SK-N-SH treated with all-trans-retinoic acid at 6 μM for 48 hours (cell line): Measurements from ENCODE around the gene TMED8.

ENCODE experiments used
- ATAC-seq: fragments of 200-7000 bp; cut with Tn5 transposase; 3 replicates; pipeline ENCODE4 v1.9.1; 2020; ENCODE audit warnings: mild to moderate bottlenecking, moderate library complexity
- ARNTL ChIP-seq: fragments of 450-650 bp; formaldehyde crosslinking; IDR thresholded peaks from 2 replicates; pipeline ENCODE4 v1.5.0; 2020; ENCODE audit warnings: low read depth, mild to moderate bottlenecking, moderate library complexity, borderline replicate concordance
- BACH2 ChIP-seq: fragments of 250-450 bp; sonication (Bioruptor Pico); IDR thresholded peaks from 2 replicates; pipeline ENCODE4 v1.9.0; 2021; ENCODE audit warnings: mild to moderate bottlenecking, borderline replicate concordance
- CSDC2 ChIP-seq: fragments of 250-450 bp; sonication (Bioruptor Pico); IDR thresholded peaks from 2 replicates; pipeline ENCODE4 v1.5.0; 2020; ENCODE audit warnings: mild to moderate bottlenecking, moderate library complexity
- ESRRG ChIP-seq: fragments of 250-450 bp; sonication (Bioruptor Pico); IDR thresholded peaks from 2 replicates; pipeline ENCODE4 v1.6.1; 2021; ENCODE audit warnings: mild to moderate bottlenecking
- GLIS3 ChIP-seq: fragments of 250-450 bp; sonication (Bioruptor Pico); IDR thresholded peaks from 2 replicates; pipeline ENCODE4 v1.5.0; 2020; ENCODE audit warnings: mild to moderate bottlenecking, moderate library complexity
- ISL1 ChIP-seq: fragments of 250-450 bp; sonication (Bioruptor Pico); IDR thresholded peaks from 2 replicates; pipeline ENCODE4 v2.1.2; 2022; ENCODE audit warnings: mild to moderate bottlenecking, moderate library complexity
- OSR1 ChIP-seq: fragments of 250-450 bp; sonication (Bioruptor Pico); IDR thresholded peaks from 2 replicates; pipeline ENCODE4 v1.8.0; 2022; ENCODE audit warnings: moderate library complexity, mild to moderate bottlenecking, inconsistent platforms
- PPARA ChIP-seq: fragments of 250-450 bp; sonication (Bioruptor Pico); IDR thresholded peaks from 2 replicates; pipeline ENCODE4 v1.5.0; 2020; ENCODE audit warnings: mild to moderate bottlenecking, borderline replicate concordance
- RARB ChIP-seq: fragments of 250-450 bp; sonication (Bioruptor Pico); IDR thresholded peaks from 2 replicates; pipeline ENCODE4 v1.8.0; 2021; ENCODE audit warnings: mild to moderate bottlenecking, moderate library complexity
- SNAI2 ChIP-seq: fragments of 250-450 bp; sonication (Bioruptor Pico); IDR thresholded peaks from 2 replicates; pipeline ENCODE4 v1.5.0; 2020; ENCODE audit warnings: mild to moderate bottlenecking, moderate library complexity
- TCF4 ChIP-seq: fragments of 250-450 bp; sonication (Bioruptor Pico); IDR thresholded peaks from 2 replicates; pipeline ENCODE4 v1.8.0; 2021; ENCODE audit warnings: mild to moderate bottlenecking, moderate library complexity, borderline replicate concordance
- TOX ChIP-seq: fragments of 250-450 bp; sonication (Bioruptor Pico); IDR thresholded peaks from 2 replicates; pipeline ENCODE4 v1.8.0; 2021; ENCODE audit warnings: mild to moderate bottlenecking, moderate library complexity, borderline replicate concordance
- ZC3H10 ChIP-seq: fragments of 250-450 bp; sonication (Bioruptor Pico); IDR thresholded peaks from 2 replicates; pipeline ENCODE4 v1.5.1; 2021; ENCODE audit warnings: mild to moderate bottlenecking, moderate library complexity
- ZFP30 ChIP-seq: fragments of 450-650 bp; formaldehyde crosslinking; IDR thresholded peaks from 2 replicates; pipeline ENCODE4 v1.5.0; 2022; ENCODE audit warnings: mild to moderate bottlenecking, moderate library complexity
- ZNF565 ChIP-seq: fragments of 450-650 bp; formaldehyde crosslinking; conservative IDR thresholded peaks from 2 replicates; pipeline ENCODE4 v1.5.0; 2020; ENCODE audit warnings: low read depth, mild to moderate bottlenecking, moderate library complexity
- ZNF70 ChIP-seq: fragments of 450-650 bp; formaldehyde crosslinking; IDR thresholded peaks from 2 replicates; pipeline ENCODE4 v1.5.0; 2020; ENCODE audit warnings: mild to moderate bottlenecking, moderate library complexity
- ZNF8 ChIP-seq: fragments of 450-650 bp; formaldehyde crosslinking; IDR thresholded peaks from 2 replicates; pipeline ENCODE4 v1.5.0; 2020; ENCODE audit warnings: mild to moderate bottlenecking, moderate library complexity
- TF ChIP-seq, protein P1 (sequence below): fragments of 250-450 bp; sonication (Bioruptor Pico); IDR thresholded peaks from 2 replicates; pipeline ENCODE4 v1.5.1; 2020; ENCODE audit warnings: low read depth, mild to moderate bottlenecking, moderate library complexity
- TF ChIP-seq, protein P2 (sequence below): fragments of 250-450 bp; sonication (Bioruptor Pico); IDR thresholded peaks from 2 replicates; pipeline ENCODE4 v1.8.0; 2020; ENCODE audit warnings: mild to moderate bottlenecking, moderate library complexity, borderline replicate concordance
- TF ChIP-seq, protein P3 (sequence below): fragments of 250-450 bp; sonication (Bioruptor Pico); IDR thresholded peaks from 2 replicates; pipeline ENCODE4 v1.5.1; 2021; ENCODE audit warnings: mild to moderate bottlenecking, moderate library complexity
- TF ChIP-seq, protein P4 (sequence below): fragments of 250-450 bp; sonication (Bioruptor Pico); IDR thresholded peaks from 2 replicates; pipeline ENCODE4 v1.5.0; 2020; ENCODE audit warnings: mild to moderate bottlenecking, moderate library complexity
- TF ChIP-seq, protein P5 (sequence below): fragments of 250-450 bp; sonication (Bioruptor Pico); IDR thresholded peaks from 2 replicates; pipeline ENCODE4 v1.8.0; 2021; ENCODE audit warnings: low read depth, mild to moderate bottlenecking, moderate library complexity, borderline replicate concordance

TMED8 gene

DNA sequence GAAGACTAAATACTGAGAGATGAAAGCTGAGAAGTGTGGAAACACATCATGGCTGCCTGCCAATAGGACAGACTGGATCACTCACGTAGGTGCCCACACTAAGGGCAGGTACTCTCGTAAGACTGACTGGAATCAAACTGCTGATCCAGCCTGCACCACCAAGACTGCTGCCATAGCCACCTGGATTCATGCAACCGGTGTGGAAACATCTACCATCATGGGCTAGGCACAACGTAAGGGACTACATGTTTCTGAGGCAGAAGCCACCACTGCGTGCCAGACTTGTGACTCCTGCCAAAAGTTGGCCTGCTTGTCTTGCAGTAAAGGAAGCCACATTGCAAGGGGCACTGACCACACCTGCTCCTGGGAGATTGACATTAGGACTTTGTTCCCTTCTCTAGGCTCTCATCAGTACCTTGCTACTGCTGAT is 60.0 kb downstream of the TMED8 start:
- no peak for TF ChIP-seq ZFP30 (CRISPR knock-in tag)
- no peak for TF ChIP-seq ESRRG (CRISPR knock-in tag)
- no peak for TF ChIP-seq ARNTL (CRISPR knock-in tag)
- no peak for TF ChIP-seq PPARA
- TF ChIP-seq BACH2 (CRISPR knock-in tag): no peak
- TF ChIP-seq GLIS3: no peak
- TF ChIP-seq SNAI2 (CRISPR knock-in tag): no peak
- TF ChIP-seq, protein P1, sequence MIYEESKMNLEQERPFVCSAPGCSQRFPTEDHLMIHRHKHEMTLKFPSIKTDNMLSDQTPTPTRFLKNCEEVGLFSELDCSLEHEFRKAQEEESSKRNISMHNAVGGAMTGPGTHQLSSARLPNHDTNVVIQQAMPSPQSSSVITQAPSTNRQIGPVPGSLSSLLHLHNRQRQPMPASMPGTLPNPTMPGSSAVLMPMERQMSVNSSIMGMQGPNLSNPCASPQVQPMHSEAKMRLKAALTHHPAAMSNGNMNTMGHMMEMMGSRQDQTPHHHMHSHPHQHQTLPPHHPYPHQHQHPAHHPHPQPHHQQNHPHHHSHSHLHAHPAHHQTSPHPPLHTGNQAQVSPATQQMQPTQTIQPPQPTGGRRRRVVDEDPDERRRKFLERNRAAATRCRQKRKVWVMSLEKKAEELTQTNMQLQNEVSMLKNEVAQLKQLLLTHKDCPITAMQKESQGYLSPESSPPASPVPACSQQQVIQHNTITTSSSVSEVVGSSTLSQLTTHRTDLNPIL (CRISPR knock-in tag): no peak
- TF ChIP-seq ZNF8 (CRISPR knock-in tag): no peak
- TF ChIP-seq, protein P2, sequence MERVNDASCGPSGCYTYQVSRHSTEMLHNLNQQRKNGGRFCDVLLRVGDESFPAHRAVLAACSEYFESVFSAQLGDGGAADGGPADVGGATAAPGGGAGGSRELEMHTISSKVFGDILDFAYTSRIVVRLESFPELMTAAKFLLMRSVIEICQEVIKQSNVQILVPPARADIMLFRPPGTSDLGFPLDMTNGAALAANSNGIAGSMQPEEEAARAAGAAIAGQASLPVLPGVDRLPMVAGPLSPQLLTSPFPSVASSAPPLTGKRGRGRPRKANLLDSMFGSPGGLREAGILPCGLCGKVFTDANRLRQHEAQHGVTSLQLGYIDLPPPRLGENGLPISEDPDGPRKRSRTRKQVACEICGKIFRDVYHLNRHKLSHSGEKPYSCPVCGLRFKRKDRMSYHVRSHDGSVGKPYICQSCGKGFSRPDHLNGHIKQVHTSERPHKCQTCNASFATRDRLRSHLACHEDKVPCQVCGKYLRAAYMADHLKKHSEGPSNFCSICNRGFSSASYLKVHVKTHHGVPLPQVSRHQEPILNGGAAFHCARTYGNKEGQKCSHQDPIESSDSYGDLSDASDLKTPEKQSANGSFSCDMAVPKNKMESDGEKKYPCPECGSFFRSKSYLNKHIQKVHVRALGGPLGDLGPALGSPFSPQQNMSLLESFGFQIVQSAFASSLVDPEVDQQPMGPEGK (CRISPR knock-in tag): no peak
- no peak for TF ChIP-seq TOX (CRISPR knock-in tag)
- TF ChIP-seq OSR1 (CRISPR knock-in tag): no peak
- TF ChIP-seq, protein P3, sequence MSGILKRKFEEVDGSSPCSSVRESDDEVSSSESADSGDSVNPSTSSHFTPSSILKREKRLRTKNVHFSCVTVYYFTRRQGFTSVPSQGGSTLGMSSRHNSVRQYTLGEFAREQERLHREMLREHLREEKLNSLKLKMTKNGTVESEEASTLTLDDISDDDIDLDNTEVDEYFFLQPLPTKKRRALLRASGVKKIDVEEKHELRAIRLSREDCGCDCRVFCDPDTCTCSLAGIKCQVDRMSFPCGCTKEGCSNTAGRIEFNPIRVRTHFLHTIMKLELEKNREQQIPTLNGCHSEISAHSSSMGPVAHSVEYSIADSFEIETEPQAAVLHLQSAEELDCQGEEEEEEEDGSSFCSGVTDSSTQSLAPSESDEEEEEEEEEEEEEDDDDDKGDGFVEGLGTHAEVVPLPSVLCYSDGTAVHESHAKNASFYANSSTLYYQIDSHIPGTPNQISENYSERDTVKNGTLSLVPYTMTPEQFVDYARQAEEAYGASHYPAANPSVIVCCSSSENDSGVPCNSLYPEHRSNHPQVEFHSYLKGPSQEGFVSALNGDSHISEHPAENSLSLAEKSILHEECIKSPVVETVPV (CRISPR knock-in tag): no peak
- no peak for TF ChIP-seq RARB (CRISPR knock-in tag)
- TF ChIP-seq ZNF565 (CRISPR knock-in tag): no peak
- TF ChIP-seq TCF4 (CRISPR knock-in tag): no peak
- TF ChIP-seq ZNF70 (CRISPR knock-in tag): no peak
- no peak for TF ChIP-seq ZC3H10 (CRISPR knock-in tag)
- no peak for ATAC-seq

DNA sequence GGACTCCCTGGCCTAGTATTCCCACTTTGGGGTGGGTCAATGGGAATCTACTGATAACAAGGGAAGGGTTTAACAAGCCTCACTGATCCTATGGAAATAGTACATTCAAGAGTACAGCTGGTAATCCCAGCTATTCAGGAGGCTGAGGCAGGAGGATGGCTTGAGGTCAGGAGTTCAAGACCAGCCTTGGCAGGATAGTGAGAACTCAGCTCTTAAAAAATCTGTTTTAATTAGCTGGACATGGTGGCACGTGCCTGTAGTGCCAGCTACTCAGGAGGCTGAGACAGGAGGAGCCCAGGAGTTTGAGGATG is 60.7 kb downstream of the TMED8 start:
- TF ChIP-seq CSDC2 (CRISPR knock-in tag) (no peak), ISL1 (CRISPR knock-in tag) (no peak), RARB (CRISPR knock-in tag) (no peak), BACH2 (CRISPR knock-in tag) (no peak), OSR1 (CRISPR knock-in tag) (no peak), ZNF565 (CRISPR knock-in tag) (no peak), TOX (CRISPR knock-in tag) (no peak), SNAI2 (CRISPR knock-in tag) (no peak), GLIS3 (no peak), TCF4 (CRISPR knock-in tag) (no peak), ZNF8 (CRISPR knock-in tag) (no peak)
- TF ChIP-seq, protein P2 (CRISPR knock-in tag): no peak
- TF ChIP-seq, protein P1 (CRISPR knock-in tag): no peak
- TF ChIP-seq, protein P3 (CRISPR knock-in tag): no peak
- TF ChIP-seq, protein P4, sequence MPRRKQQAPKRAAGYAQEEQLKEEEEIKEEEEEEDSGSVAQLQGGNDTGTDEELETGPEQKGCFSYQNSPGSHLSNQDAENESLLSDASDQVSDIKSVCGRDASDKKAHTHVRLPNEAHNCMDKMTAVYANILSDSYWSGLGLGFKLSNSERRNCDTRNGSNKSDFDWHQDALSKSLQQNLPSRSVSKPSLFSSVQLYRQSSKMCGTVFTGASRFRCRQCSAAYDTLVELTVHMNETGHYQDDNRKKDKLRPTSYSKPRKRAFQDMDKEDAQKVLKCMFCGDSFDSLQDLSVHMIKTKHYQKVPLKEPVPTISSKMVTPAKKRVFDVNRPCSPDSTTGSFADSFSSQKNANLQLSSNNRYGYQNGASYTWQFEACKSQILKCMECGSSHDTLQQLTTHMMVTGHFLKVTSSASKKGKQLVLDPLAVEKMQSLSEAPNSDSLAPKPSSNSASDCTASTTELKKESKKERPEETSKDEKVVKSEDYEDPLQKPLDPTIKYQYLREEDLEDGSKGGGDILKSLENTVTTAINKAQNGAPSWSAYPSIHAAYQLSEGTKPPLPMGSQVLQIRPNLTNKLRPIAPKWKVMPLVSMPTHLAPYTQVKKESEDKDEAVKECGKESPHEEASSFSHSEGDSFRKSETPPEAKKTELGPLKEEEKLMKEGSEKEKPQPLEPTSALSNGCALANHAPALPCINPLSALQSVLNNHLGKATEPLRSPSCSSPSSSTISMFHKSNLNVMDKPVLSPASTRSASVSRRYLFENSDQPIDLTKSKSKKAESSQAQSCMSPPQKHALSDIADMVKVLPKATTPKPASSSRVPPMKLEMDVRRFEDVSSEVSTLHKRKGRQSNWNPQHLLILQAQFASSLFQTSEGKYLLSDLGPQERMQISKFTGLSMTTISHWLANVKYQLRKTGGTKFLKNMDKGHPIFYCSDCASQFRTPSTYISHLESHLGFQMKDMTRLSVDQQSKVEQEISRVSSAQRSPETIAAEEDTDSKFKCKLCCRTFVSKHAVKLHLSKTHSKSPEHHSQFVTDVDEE (CRISPR knock-in tag): no peak
- TF ChIP-seq, protein P5, sequence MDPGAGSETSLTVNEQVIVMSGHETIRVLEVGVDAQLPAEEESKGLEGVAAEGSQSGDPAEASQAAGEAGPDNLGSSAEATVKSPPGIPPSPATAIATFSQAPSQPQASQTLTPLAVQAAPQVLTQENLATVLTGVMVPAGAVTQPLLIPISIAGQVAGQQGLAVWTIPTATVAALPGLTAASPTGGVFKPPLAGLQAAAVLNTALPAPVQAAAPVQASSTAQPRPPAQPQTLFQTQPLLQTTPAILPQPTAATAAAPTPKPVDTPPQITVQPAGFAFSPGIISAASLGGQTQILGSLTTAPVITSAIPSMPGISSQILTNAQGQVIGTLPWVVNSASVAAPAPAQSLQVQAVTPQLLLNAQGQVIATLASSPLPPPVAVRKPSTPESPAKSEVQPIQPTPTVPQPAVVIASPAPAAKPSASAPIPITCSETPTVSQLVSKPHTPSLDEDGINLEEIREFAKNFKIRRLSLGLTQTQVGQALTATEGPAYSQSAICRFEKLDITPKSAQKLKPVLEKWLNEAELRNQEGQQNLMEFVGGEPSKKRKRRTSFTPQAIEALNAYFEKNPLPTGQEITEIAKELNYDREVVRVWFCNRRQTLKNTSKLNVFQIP (CRISPR knock-in tag): no peak
- ATAC-seq: no peak
